ENCODE measurements around the gene ALOX5. TPM values are rescaled to one million over a fixed set of nuclear protein-coding genes. Genes with fewer than 3 reads are reported as not detected.

ALOX5 gene
- total RNA-seq, 2 donors from 2014 or later = 21.2 to 35.0 TPM

DNA sequence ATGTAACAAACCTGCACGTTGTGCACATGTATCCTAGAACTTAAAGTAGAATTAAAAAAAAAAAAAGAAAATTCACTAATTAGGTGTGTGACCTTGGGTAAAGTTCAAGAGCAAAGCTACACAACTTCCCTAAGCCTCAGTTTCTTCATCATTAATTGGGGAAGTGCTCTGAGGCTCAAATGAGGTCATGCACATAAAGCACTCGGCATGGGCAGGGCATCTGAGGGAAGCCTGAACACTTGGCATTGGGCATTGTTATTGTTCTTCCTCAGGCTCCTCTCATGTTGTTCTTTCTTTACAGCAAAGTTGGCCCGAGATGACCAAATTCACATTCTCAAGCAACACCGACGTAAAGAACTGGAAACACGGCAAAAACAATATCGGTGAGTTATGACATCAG lies 21.5 kb downstream of the ALOX5 start:
- intact Hi-C loops (cut with DNase I) = no loop called here
- WGBS = 93% methylated on average over 7 of the region's 7 CpGs
- Histone ChIP-seq H3K27me3 (replicated peaks; ENCODE audit: insufficient read depth) (no peaks in the 10 kb centered on the region), H3K27ac (no peak overlapping the region), H3K4me1 (replicated peaks) (no peaks in the 10 kb centered on the region), H3K4me3 (no peak overlapping the region), H3K9me3 (no peaks in the 10 kb centered on the region), H3K36me3 (no peaks in the 10 kb centered on the region)
- no peak for DNase-seq (ENCODE audit: low spot score)
- no peak for TF ChIP-seq POLR2A (IDR thresholded peaks at IDR 0.05)
- no peak for TF ChIP-seq POLR2AphosphoS5 (IDR thresholded peaks at IDR 0.05)
- TF ChIP-seq, protein P1, sequence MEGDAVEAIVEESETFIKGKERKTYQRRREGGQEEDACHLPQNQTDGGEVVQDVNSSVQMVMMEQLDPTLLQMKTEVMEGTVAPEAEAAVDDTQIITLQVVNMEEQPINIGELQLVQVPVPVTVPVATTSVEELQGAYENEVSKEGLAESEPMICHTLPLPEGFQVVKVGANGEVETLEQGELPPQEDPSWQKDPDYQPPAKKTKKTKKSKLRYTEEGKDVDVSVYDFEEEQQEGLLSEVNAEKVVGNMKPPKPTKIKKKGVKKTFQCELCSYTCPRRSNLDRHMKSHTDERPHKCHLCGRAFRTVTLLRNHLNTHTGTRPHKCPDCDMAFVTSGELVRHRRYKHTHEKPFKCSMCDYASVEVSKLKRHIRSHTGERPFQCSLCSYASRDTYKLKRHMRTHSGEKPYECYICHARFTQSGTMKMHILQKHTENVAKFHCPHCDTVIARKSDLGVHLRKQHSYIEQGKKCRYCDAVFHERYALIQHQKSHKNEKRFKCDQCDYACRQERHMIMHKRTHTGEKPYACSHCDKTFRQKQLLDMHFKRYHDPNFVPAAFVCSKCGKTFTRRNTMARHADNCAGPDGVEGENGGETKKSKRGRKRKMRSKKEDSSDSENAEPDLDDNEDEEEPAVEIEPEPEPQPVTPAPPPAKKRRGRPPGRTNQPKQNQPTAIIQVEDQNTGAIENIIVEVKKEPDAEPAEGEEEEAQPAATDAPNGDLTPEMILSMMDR (IDR thresholded peaks at IDR 0.05) = no peak

DNA sequence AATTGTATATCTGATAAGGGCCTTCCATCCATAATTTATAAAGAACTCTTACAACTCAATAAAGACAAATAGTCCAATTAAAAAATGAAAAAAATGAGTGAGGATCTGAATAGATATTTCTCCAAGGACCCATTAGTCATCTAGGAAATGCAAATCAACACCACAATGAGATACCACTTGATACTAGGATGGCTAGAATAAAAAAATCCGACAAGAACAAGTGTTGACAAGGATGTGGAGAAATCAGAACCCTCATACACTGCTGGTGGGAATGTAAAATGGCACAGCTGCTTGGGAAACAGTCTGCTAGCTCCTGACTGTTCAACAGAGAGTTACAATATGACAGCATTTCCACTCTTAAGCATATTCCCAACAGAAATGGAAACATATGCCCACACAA lies 24.6 kb downstream of the ALOX5 start:
- no peaks in the 10 kb centered on the region for H3K27me3 ChIP-seq (replicated peaks; ENCODE audit: insufficient read depth)
- H3K9me3 ChIP-seq = no peaks in the 10 kb centered on the region
- no peak overlapping the region for H3K27ac ChIP-seq
- no peak for DNase-seq (ENCODE audit: low spot score)
- whole genome bisulfite sequencing = 83% methylated on average over 1 of the region's 1 CpG
- intact Hi-C loops (cut with DNase I) = no loop called here
- no peak overlapping the region for H3K4me3 ChIP-seq
- no peaks in the 10 kb centered on the region for H3K4me1 ChIP-seq (replicated peaks)
- no peaks in the 10 kb centered on the region for H3K36me3 ChIP-seq
- no peak for TF ChIP-seq POLR2AphosphoS5 (IDR thresholded peaks at IDR 0.05)
- no peak for TF ChIP-seq POLR2A (IDR thresholded peaks at IDR 0.05)
- TF ChIP-seq, protein P1 (IDR thresholded peaks at IDR 0.05) = no peak

DNA sequence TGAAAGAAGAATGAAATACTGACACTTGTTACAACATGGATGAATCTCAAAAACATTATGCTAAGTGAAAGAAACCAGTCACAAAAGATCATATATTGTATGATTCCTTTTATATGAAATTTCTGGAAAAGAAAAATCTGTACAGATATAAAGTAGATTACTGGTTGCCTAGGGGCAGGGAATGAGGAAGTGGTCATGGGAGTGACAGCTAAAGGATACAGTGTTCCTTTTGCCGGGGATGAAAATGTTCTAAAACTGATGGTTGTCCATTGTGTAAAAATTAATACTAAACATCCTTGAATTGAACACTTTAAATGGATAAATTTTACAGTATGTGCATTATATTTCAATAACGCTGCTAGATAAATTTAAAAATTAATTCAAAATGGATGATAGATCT lies 25.1 kb downstream of the ALOX5 start:
- H3K27ac ChIP-seq = no peak overlapping the region
- 86% methylated on average over 2 of the region's 2 CpGs for WGBS
- H3K9me3 ChIP-seq = no peaks in the 10 kb centered on the region
- intact Hi-C loops (cut with DNase I) = no loop called here
- DNase-seq (ENCODE audit: low spot score) = no peak
- no peaks in the 10 kb centered on the region for H3K27me3 ChIP-seq (replicated peaks; ENCODE audit: insufficient read depth)
- no peak overlapping the region for H3K4me3 ChIP-seq
- TF ChIP-seq, protein P1 (IDR thresholded peaks at IDR 0.05) = no peak
- TF ChIP-seq POLR2AphosphoS5 (IDR thresholded peaks at IDR 0.05) (no peak), POLR2A (IDR thresholded peaks at IDR 0.05) (no peak)
- no peaks in the 10 kb centered on the region for H3K4me1 ChIP-seq (replicated peaks)
- no peaks in the 10 kb centered on the region for H3K36me3 ChIP-seq

DNA sequence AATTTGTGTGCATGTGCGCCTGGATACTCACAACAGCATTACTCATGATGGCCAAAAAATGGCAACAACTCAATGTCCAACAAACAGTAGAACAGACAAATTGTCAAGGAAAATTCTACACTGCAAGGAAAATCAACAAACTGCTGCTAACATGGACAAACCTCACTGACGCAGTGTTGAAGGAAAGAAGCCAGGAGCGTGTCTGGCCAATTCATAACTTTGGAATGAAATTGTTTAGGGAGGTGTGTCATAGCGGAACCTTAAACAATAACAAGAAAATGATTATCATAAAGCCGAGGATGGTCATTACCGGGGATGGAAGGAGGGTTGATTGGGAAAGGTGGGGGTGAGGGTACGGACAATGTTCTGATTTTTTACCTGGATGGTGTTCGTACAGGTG lies 29.1 kb downstream of the ALOX5 start:
- no peaks in the 10 kb centered on the region for H3K9me3 ChIP-seq
- TF ChIP-seq, protein P1 (IDR thresholded peaks at IDR 0.05) = no peak
- TF ChIP-seq POLR2AphosphoS5 (IDR thresholded peaks at IDR 0.05) (no peak), POLR2A (IDR thresholded peaks at IDR 0.05) (no peak)
- no peak overlapping the region for H3K27ac ChIP-seq
- DNase-seq (ENCODE audit: low spot score) = no peak
- whole genome bisulfite sequencing = 78% methylated on average over 8 of the region's 8 CpGs
- H3K4me1 ChIP-seq (replicated peaks) = no peaks in the 10 kb centered on the region
- intact Hi-C loops (cut with DNase I) = no loop called here
- no peaks in the 10 kb centered on the region for H3K36me3 ChIP-seq
- H3K27me3 ChIP-seq (replicated peaks; ENCODE audit: insufficient read depth) = no peaks in the 10 kb centered on the region
- H3K4me3 ChIP-seq = no peak overlapping the region

DNA sequence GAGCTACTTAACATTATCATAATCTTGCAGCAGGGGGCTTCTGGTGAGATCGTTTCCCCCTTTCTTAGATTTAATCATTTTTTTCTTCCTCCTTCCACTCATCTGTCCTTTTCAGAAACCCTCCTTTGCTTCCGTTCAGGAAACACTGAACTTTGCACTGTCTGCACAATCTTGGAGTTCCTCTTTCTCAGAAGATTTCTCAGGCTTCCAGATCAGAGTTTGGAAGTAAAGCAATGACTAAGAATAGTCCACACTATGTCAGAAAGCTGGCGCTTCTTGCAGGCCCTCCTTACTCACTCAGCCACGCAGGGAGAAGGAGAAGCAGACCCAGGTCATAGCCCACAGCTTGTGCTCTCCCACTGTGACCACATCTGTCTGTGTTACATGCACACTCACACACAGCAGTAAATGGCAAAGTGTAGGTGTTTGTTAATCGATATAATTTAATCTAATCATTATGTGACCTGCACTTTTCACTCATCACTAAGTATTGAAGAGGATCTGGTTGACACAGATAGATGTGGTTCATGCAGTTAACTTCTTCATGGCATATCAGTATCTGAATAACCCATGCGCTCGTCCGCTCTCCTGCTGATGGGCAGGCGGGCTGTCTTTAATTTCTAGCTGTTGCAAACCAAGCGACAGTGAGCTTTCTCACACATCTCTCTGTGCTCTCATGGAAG lies 30.2 kb downstream of the ALOX5 start:
- Histone ChIP-seq H3K27ac (no peak overlapping the region), H3K4me1 (replicated peaks) (no peaks in the 10 kb centered on the region)

More for the DNA sequence above, 30.2 kb downstream of the ALOX5 start:
- Histone ChIP-seq H3K36me3 (no peaks in the 10 kb centered on the region), H3K27me3 (replicated peaks; ENCODE audit: insufficient read depth) (no peaks in the 10 kb centered on the region), H3K9me3 (no peaks in the 10 kb centered on the region), H3K4me3 (no peak overlapping the region)
- intact Hi-C loops (cut with DNase I) = no loop called here
- 70% methylated on average over 10 of the region's 10 CpGs for WGBS
- DNase-seq (ENCODE audit: low spot score) = no peak
- TF ChIP-seq POLR2AphosphoS5 (IDR thresholded peaks at IDR 0.05) (no peak), POLR2A (IDR thresholded peaks at IDR 0.05) (no peak)
- TF ChIP-seq, protein P1 (IDR thresholded peaks at IDR 0.05) = no peak
